IMR-90 (cell line): Measurements from ENCODE around the gene SSR2. TPM values are rescaled to one million over a fixed set of nuclear protein-coding genes. Genes with fewer than 3 reads are reported as not detected.

ENCODE experiments used
- ATAC-seq: fragments of 200-7000 bp; cut with Tn5 transposase; 2 replicates; pipeline ENCODE4 v1.9.1; 2020; ENCODE audit warnings: low read depth, mild to moderate bottlenecking, moderate library complexity
- BruUV-seq: library from RNA; stranded (reverse); fragments of 400-500 nt; replicated peaks from 2 replicates; lab custom pipeline; 2021; lab: Mats Ljungman, UMichigan
- CTCF ChIA-PET: fragments of 300-600 bp; formaldehyde crosslinking; extraction: SDS; loops from one replicate; lab custom pipeline; 2021; ENCODE audit warnings: antibody characterized with exemption; lab: Yijun Ruan, JAX
- POLR2A ChIA-PET: fragments of 300-600 bp; sonication (Branson Sonifier 250); formaldehyde crosslinking; loops from one replicate; lab custom pipeline; 2022; ENCODE audit warnings: antibody characterized with exemption; ENCODE audit not compliant: unreplicated experiment; lab: Charles Lee
- DNase-seq: peaks from one replicate; pipeline ENCODE4 v3.0.0; 2013
- H2AFZ ChIP-seq: replicated peaks from 2 replicates; pipeline ENCODE3; 2013; ENCODE audit warnings: low read length, mild to moderate bottlenecking; ENCODE audit not compliant: poor library complexity
- H2AK5ac ChIP-seq: 2 replicates; pipeline ENCODE4 v1.6.1; 2013; ENCODE audit warnings: low read depth, low read length, inconsistent platforms
- H2AK9ac ChIP-seq: replicated peaks from 2 replicates; pipeline ENCODE3; 2013; ENCODE audit warnings: mild to moderate bottlenecking, low read depth, low read length, moderate library complexity; ENCODE audit not compliant: poor library complexity
- H2BK120ac ChIP-seq: 2 replicates; pipeline ENCODE4 v1.6.1; 2013; ENCODE audit warnings: low read depth, low read length, inconsistent platforms
- H2BK15ac ChIP-seq: 3 replicates; pipeline ENCODE4 v1.6.1; 2013; ENCODE audit warnings: low read depth, low read length, inconsistent platforms
- H2BK20ac ChIP-seq: 2 replicates; pipeline ENCODE4 v1.6.1; 2013; ENCODE audit warnings: low read depth, mild to moderate bottlenecking, inconsistent platforms, low read length, moderate library complexity
- H2BK5ac ChIP-seq: 2 replicates; pipeline ENCODE4 v1.6.1; 2013; ENCODE audit warnings: mild to moderate bottlenecking, low read depth, low read length, inconsistent platforms; ENCODE audit not compliant: poor library complexity, severe bottlenecking
- H3K14ac ChIP-seq: replicated peaks from 2 replicates; pipeline ENCODE4 v1.6.1; 2013; ENCODE audit warnings: low read depth, low read length, inconsistent platforms
- H3K18ac ChIP-seq: 2 replicates; pipeline ENCODE4 v1.6.1; 2013; ENCODE audit warnings: low read depth, low read length, control low read depth
- H3K23ac ChIP-seq: 2 replicates; pipeline ENCODE4 v1.6.1; 2013; ENCODE audit warnings: low read depth, low read length, inconsistent platforms
- H3K27ac ChIP-seq: 2 replicates; pipeline ENCODE4 v1.5.1; 2013; ENCODE audit warnings: mild to moderate bottlenecking, control low read depth, low read length; ENCODE audit not compliant: insufficient read depth
- H3K27me3 ChIP-seq: 2 replicates; pipeline ENCODE4 v1.6.1; 2013; ENCODE audit warnings: low read length; ENCODE audit not compliant: control insufficient read depth, insufficient read depth
- H3K36me3 ChIP-seq: 2 replicates; pipeline ENCODE4 v1.6.1; 2013; ENCODE audit warnings: low read length, mixed read lengths; ENCODE audit not compliant: control insufficient read depth, insufficient read depth
- H3K4ac ChIP-seq: 2 replicates; pipeline ENCODE4 v1.6.1; 2013; ENCODE audit warnings: low read depth, low read length, inconsistent platforms
- H3K4me1 ChIP-seq: 2 replicates; pipeline ENCODE4 v1.6.1; 2013; ENCODE audit warnings: low read length, mixed read lengths; ENCODE audit not compliant: control insufficient read depth, insufficient read depth
- H3K4me2 ChIP-seq: 2 replicates; pipeline ENCODE4 v1.6.1; 2013; ENCODE audit warnings: low read depth, mild to moderate bottlenecking, control low read depth, low read length, moderate library complexity
- H3K4me3 ChIP-seq: 2 replicates; pipeline ENCODE4 v1.5.1; 2013; ENCODE audit warnings: low read depth, mild to moderate bottlenecking, control low read depth, low read length, moderate library complexity; ENCODE audit not compliant: insufficient read depth
- H3K56ac ChIP-seq: 2 replicates; pipeline ENCODE4 v1.6.1; 2013; ENCODE audit warnings: low read length, inconsistent platforms; ENCODE audit not compliant: insufficient read depth; ENCODE audit errors: extremely low read depth
- H3K79me1 ChIP-seq, 2 experiments: 2 replicates each; pipeline ENCODE4 v1.6.1; 2013; ENCODE audit warnings: low read length in 2 of 2, inconsistent platforms in 1 of 2, low read depth in 1 of 2
- H3K9ac ChIP-seq: 2 replicates; pipeline ENCODE4 v1.6.1; 2013; ENCODE audit warnings: low read depth, low read length, control low read depth
- H3K9me1 ChIP-seq: 2 replicates; pipeline ENCODE4 v1.6.1; 2013; ENCODE audit warnings: low read length, inconsistent platforms; ENCODE audit not compliant: insufficient read depth
- H3K9me3 ChIP-seq: 2 replicates; pipeline ENCODE4 v1.6.1; 2013; ENCODE audit warnings: low read length; ENCODE audit not compliant: control insufficient read depth, insufficient read depth
- H4K20me1 ChIP-seq: 2 replicates; pipeline ENCODE4 v1.6.1; 2013; ENCODE audit warnings: low read length, inconsistent platforms; ENCODE audit not compliant: insufficient read depth
- H4K5ac ChIP-seq: 2 replicates; pipeline ENCODE4 v1.6.1; 2013; ENCODE audit warnings: mild to moderate bottlenecking, low read depth, low read length, control low read depth
- H4K8ac ChIP-seq, 2 experiments: 2 replicates each; pipeline ENCODE4 v1.6.1; 2013; ENCODE audit warnings: low read depth in 2 of 2, low read length in 2 of 2, control low read depth in 1 of 2, inconsistent platforms in 1 of 2
- H4K91ac ChIP-seq: 2 replicates; pipeline ENCODE4 v1.6.1; 2013; ENCODE audit warnings: low read depth, low read length, inconsistent platforms; ENCODE audit not compliant: insufficient read depth
- CEBPB ChIP-seq: IDR thresholded peaks from 2 replicates; pipeline ENCODE4 v1.6.1; 2012; ENCODE audit warnings: low read depth, low read length, improper control_type of control experiment
- NFE2L2 ChIP-seq: fragments of 150-350 bp; IDR thresholded peaks from 2 replicates; pipeline ENCODE4 v1.6.1; 2016; ENCODE audit warnings: low read depth, mild to moderate bottlenecking, low read length
- RAD21 ChIP-seq: IDR thresholded peaks from 2 replicates; pipeline ENCODE4 v1.6.1; 2012; ENCODE audit warnings: low read length, improper control_type of control experiment
- RCOR1 ChIP-seq: IDR thresholded peaks from 2 replicates; pipeline ENCODE4 v1.6.1; 2012; ENCODE audit warnings: mild to moderate bottlenecking, low read length, improper control_type of control experiment; ENCODE audit not compliant: insufficient replicate concordance
- WGBS, 2 experiments: methylation state at CpG; one replicate each; pipeline versions ENCODE4 v1.1.5 to v1.1.7; 2013; ENCODE audit warnings: missing lambda C conversion rate in 2 of 2; ENCODE audit not compliant: insufficient read length in 1 of 2; ENCODE audit errors: extremely low coverage in 2 of 2; 5-methylcytosine and 5-hydroxymethylcytosine counted together
- dilution Hi-C: fragments of 300-500 bp; cut with HindIII; formaldehyde crosslinking; loops from one replicate; pipeline ENCODE4 v1.14.3; 2018; ENCODE audit warnings: low sequenced_read_pairs; ENCODE audit not compliant: unreplicated experiment
- in situ Hi-C: fragments of 300-500 bp; cut with MboI; formaldehyde crosslinking; loops from 3 replicates; pipeline ENCODE4 v1.14.3; 2019; ENCODE audit warnings: low sequenced_read_pairs, inconsistent platforms, mixed read lengths
- intact Hi-C: fragments of 100-400 bp; cut with micrococcal nuclease; formaldehyde crosslinking; loops from 2 replicates; pipeline ENCODE4 v1.10.0; 2022
- polyA plus RNA-seq, 3 experiments: library from polyadenylated mRNA; depleted of rRNA; stranded (reverse); fragments of >200 nt; gene quantifications; 2 replicates each; pipeline ENCODE4 v1.2.3, GENCODE V29; 2012; ENCODE audit warnings: low replicate concordance in 1 of 3
- total RNA-seq: library from RNA; depleted of rRNA; stranded (reverse); fragments of >200 nt; gene quantifications from 2 replicates; pipeline ENCODE4 v1.2.3, GENCODE V29; 2012
- TF ChIP-seq, protein P1 (sequence below): conservative IDR thresholded peaks from 2 replicates; pipeline ENCODE4 v1.5.1; 2012; ENCODE audit warnings: mild to moderate bottlenecking, low read depth, low read length, improper control_type of control experiment
- TF ChIP-seq, protein P2 (sequence below): fragments of 150-350 bp; IDR thresholded peaks from 2 replicates; pipeline ENCODE4 v1.6.1; 2016; ENCODE audit warnings: low read depth, mild to moderate bottlenecking, low read length, moderate library complexity, borderline replicate concordance
- TF ChIP-seq, protein P3 (sequence below): fragments of 150-350 bp; IDR thresholded peaks from 2 replicates; pipeline ENCODE4 v1.6.1; 2017; ENCODE audit warnings: mild to moderate bottlenecking, antibody characterized with exemption, low read length, low read depth

The SSR2 gene
- total and polyA plus RNA-seq, 2 of the 4 experiments (the other 2 are of a cell fraction): 553 to 1,264 TPM

DNA sequence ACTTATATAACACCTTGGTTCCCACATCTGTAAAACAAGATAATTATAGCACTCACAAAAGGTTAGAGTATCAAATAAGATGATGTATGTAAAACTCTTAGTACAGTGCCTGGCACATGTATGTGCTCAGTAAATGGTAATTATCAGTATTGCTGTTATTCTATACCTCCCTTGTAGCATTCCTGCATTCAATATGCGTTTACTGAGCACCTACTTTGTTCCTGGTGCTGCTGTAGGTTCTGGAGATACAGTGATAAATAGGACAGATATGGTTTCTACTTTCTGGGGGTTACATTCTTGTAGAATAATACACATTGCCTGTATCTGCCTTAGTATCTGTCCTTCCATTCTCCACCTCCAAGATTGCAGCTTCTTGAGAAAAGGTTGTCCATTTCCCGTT, 1.2 kb upstream of the SSR2 start:
- Histone ChIP-seq H2BK15ac (no peak overlapping the region), H3K27ac (no peak overlapping the region), H3K56ac (no peak overlapping the region), H3K23ac (no peak overlapping the region), H2AK5ac (no peak overlapping the region), H3K9me1 (peaks cover 3% of the 10 kb centered on the region; the same call in 1 of the 2 replicates), H3K18ac (no peak overlapping the region), H4K5ac (no peak overlapping the region), H3K9me3 (no peaks in the 10 kb centered on the region), H3K4me3 (no peak overlapping the region), H4K8ac (no peak overlapping the region), H3K4ac (no peak overlapping the region), H3K27me3 (no peaks in the 10 kb centered on the region), H4K20me1 (no peaks in the 10 kb centered on the region), H2BK20ac (no peak overlapping the region), H3K4me2 (no peak overlapping the region), H4K91ac (no peak overlapping the region), H3K4me1 (0 out of 2 replicates have a peak, but pooled peaks cover 1% of the 10 kb centered on the region), H3K9ac (no peak overlapping the region), H2BK5ac (no peak overlapping the region), H2AK9ac (no peak overlapping the region), H3K36me3 (peaks cover 12% of the 10 kb centered on the region), H2AFZ (no peak overlapping the region), H2BK120ac (no peak overlapping the region), H3K14ac (no peak overlapping the region), H3K79me1 (peaks cover 10 to 25% of the 10 kb centered on the region in 2 experiments)
- WGBS, 2 experiments: no CpG with 5 or more reads among the region's 2 CpGs
- no TSS peak for BruUV-seq
- in situ Hi-C loops (no loop called here), dilution Hi-C loops (no loop called here), intact Hi-C loops (no loop called here)
- ChIA-PET CTCF (no interaction called here), POLR2A (no interaction called here)
- DNase-seq: no peak
- no peak for ATAC-seq
- TF ChIP-seq RCOR1: no peak
- TF ChIP-seq, protein P1, sequence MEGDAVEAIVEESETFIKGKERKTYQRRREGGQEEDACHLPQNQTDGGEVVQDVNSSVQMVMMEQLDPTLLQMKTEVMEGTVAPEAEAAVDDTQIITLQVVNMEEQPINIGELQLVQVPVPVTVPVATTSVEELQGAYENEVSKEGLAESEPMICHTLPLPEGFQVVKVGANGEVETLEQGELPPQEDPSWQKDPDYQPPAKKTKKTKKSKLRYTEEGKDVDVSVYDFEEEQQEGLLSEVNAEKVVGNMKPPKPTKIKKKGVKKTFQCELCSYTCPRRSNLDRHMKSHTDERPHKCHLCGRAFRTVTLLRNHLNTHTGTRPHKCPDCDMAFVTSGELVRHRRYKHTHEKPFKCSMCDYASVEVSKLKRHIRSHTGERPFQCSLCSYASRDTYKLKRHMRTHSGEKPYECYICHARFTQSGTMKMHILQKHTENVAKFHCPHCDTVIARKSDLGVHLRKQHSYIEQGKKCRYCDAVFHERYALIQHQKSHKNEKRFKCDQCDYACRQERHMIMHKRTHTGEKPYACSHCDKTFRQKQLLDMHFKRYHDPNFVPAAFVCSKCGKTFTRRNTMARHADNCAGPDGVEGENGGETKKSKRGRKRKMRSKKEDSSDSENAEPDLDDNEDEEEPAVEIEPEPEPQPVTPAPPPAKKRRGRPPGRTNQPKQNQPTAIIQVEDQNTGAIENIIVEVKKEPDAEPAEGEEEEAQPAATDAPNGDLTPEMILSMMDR: no peak
- TF ChIP-seq, protein P2, sequence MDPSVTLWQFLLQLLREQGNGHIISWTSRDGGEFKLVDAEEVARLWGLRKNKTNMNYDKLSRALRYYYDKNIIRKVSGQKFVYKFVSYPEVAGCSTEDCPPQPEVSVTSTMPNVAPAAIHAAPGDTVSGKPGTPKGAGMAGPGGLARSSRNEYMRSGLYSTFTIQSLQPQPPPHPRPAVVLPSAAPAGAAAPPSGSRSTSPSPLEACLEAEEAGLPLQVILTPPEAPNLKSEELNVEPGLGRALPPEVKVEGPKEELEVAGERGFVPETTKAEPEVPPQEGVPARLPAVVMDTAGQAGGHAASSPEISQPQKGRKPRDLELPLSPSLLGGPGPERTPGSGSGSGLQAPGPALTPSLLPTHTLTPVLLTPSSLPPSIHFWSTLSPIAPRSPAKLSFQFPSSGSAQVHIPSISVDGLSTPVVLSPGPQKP: no peak
- no peak for TF ChIP-seq RAD21
- no peak for TF ChIP-seq NFE2L2
- TF ChIP-seq, protein P3, sequence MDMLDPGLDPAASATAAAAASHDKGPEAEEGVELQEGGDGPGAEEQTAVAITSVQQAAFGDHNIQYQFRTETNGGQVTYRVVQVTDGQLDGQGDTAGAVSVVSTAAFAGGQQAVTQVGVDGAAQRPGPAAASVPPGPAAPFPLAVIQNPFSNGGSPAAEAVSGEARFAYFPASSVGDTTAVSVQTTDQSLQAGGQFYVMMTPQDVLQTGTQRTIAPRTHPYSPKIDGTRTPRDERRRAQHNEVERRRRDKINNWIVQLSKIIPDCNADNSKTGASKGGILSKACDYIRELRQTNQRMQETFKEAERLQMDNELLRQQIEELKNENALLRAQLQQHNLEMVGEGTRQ: no peak
- no peak for TF ChIP-seq CEBPB
